ENCODE measurements around the gene PEX26.

PEX26 gene

GRCh38 chr22:18034076-18034475 lies 43.7 kb upstream of the PEX26 start:
- TF ChIP-seq CTCF (IDR thresholded peaks at IDR 0.05) = no peak

- TF ChIP-seq CTCF (IDR thresholded peaks at IDR 0.05) = no peak
Measured at GRCh38 chr22:18035751-18036150, 42.0 kb upstream of the PEX26 start.

- TF ChIP-seq CTCF (IDR thresholded peaks at IDR 0.05) = no peak
Measured at GRCh38 chr22:18042685-18043084, 35.1 kb upstream of the PEX26 start.

- TF ChIP-seq CTCF (IDR thresholded peaks at IDR 0.05) = no peak
Measured at GRCh38 chr22:18044548-18045271, 33.1 kb upstream of the PEX26 start.

GRCh38 chr22:18045794-18046193 lies 32.0 kb upstream of the PEX26 start:
- no peak for TF ChIP-seq CTCF (IDR thresholded peaks at IDR 0.05)

GRCh38 chr22:18048041-18048440 lies 29.7 kb upstream of the PEX26 start:
- TF ChIP-seq CTCF (IDR thresholded peaks at IDR 0.05) = no peak

- TF ChIP-seq CTCF (IDR thresholded peaks at IDR 0.05) = no peak
Measured at GRCh38 chr22:18048441-18048898, 29.3 kb upstream of the PEX26 start.

- no peak for TF ChIP-seq CTCF (IDR thresholded peaks at IDR 0.05)
Measured at GRCh38 chr22:18050065-18050464, 27.7 kb upstream of the PEX26 start.
